ENCODE measurements around the gene NAT9.

NAT9 gene, protein sequence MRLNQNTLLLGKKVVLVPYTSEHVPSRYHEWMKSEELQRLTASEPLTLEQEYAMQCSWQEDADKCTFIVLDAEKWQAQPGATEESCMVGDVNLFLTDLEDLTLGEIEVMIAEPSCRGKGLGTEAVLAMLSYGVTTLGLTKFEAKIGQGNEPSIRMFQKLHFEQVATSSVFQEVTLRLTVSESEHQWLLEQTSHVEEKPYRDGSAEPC

DNA sequence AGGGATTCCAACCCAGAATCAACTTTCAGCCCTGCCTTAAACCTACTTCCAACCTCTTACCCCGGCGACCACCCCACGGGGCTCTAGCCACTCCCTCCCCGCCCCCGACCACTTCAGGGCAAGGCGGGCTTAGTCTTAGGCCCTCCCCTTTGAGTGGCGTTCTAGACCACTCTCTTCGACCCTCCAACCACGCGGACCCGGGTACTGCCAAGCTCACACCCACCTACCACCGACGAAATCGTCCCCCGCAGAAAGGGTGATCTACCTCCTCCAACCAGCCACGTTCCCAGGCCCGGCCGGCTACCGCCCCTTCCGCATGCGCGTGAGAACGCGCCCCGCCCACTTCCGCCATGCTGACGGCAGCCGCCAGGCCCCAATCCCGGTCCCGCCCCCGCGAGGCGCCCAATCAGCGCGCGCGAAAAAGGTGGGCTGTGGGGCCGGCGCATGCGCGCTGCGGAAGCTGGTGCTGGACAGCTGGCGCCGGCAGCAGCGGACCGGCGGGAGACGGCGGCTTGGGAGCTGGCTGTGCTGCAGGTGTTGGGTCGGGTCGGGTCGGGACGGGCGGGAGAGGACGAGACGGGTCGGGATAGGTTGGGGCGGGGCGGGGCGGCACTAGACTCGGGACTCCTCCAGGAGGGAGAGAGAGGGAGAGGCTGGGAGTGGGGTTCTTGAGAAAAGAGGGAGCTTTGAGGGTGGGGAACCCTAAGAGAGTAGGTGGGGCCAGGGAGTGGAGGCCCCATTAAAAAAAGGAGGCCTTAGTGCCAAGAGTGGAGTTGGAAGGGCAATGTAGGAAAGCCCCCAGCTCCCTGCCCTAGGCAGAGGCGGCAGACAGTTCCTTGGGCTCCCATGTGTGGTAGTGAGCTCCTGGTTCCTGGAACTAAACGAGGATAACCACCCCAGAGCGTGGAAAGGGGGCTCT lies at the start of gene NAT9:
NAT9 (minus strand) TSS at position 302 of the 919 bp plus-strand sequence. CDS start 647 bp downstream, outside the sequence.
- peak; percentile 90 for DNase-seq

DNA sequence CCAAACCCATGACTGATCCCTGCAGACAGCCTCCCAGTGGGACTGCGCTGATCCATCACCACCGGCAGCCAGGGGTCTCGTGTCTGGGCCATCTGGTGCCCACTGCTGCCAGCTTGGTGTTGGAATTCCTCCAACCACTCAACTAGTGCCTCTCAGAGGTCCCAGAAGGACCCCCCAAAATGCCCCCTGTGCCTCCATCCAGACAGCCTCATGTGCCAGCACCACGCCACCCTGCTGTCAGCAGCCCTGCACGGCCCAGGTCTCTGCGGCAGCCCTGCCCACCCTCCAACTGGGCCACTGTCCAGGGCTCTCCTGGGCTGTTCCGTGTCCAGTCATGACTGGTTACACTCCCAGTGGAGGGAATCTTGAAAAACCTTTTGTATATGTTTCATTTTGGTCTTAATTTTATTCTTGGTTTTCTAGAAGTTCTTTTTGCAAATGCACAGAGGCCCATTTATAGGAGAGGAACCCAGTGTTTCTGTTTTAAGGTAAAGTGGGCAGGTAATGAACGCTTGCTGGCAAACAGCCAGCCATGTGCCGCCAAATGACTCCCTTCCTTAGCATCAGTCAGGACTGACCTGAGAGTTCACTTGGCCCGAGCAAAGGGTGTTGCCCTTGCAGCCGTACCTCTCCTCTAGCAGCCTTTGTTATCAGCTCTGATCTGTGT lies 48.9 kb upstream of the NAT9 start:
- DNase-seq, result peak; percentile 17

DNA sequence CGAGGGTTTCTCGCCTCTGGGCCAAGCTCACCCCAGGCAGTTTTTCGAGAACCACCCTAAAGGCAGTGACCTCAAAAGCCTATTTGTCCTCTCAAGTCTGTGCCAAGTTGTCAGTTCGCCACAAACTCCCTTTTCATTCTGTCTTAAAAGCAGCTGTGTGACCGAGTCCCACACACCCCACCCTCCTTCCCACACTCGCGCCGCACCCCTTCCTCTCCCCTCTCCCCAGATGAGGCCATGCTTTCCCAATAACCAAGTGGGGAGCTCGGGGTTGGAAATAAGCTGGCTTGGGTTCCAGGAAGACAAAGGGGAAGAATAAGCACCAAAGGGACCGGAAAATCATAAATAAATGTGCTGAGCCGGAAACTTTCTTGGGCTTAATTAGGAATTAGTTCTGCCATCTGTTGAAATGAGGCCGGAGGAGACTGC lies 46.8 kb upstream of the NAT9 start:
- DNase-seq, result no peak

DNA sequence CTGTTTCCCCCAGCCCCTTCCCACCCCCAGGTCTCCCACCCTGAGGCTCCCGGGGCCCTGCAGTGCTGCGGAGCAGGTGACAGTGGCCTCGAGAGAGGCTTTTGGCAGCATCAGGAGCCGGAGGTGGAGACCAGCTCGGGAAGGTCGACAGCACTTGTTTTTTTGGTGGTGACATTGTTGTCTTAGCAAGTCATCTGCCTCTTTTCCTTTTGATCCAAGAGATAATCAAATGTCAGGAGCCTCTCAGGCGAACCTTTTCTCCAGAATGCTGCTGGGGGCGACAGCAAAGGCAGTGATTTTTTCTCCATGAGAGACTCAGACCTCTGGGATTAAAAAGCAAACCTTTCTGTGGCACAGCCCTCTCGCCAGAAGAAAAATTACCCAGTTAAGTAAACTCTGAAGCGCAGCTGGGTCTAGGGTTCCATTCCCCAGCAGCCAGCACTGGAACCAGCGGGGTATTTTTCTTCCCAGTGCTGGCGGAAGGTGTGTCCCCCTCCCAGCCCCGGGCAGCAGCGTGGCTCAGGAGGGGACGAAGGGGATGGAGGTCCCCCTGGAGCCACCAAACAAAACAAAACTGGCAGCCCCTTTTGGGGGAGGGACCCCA lies 46.3 kb upstream of the NAT9 start:
- no peak for DNase-seq

DNA sequence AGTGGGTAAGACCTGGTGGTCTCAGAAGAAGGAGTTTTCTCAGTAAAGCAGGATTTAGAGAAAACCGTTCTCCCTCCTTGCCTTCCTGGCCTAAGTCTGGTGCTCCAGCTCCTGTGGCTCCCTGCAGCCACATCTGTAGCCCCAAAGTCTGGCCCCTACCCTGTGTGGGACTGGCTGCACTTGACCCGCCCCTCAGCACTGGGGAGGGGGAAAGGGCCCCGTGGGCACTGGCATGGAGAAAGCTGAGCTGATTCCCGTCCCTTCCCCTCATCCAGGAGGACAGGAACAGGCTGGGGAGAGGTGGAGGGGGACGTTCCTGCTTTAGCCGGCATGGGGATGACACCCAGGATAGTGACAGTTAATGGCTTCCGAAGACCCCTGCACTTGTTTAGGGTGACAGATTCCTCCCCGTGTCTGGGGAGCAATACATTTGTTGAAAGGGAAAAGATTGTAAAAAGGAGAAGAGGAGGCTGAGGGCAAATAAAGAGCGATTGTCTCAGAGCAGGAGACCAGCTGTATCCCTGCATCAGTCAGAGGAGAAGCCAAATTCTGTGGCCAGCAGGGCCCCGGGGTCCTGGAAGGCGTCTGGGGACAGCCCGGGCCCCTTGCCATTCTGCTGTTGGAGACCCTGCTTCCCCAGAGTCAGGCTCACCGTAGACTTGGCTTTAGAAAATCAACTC lies 45.6 kb upstream of the NAT9 start:
- DNase-seq, result no peak

DNA sequence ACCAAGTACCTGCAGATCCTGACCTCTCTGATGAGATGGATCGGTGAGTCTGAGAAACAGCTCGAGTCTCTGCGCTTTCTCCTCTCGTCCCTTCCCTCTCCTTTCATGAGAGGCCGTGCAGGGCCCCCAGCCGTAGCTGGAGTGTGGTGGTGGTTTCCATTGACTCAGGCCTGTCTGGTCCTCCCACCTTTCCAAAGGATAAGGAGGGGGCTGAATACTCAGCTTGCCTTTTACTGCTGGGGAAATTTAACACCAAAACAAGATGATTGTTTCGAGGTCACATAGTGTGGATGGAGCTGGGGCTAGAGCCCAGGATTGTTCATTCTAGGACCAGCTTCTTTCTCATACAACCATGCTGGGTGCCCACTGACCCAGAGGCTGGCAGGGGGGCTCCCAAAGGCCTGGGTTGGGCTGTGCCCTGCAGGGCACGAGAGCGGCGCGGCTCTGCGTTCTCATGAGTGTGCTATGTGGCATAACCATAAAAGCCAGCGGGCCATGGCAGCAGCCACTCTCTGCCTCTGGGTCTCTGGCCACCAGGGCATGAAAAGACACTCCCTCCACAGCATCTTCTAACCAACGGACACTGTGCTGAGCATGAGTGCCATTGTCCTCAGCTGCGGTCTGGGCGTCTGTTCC lies 43.8 kb upstream of the NAT9 start:
- DNase-seq, result no peak

DNA sequence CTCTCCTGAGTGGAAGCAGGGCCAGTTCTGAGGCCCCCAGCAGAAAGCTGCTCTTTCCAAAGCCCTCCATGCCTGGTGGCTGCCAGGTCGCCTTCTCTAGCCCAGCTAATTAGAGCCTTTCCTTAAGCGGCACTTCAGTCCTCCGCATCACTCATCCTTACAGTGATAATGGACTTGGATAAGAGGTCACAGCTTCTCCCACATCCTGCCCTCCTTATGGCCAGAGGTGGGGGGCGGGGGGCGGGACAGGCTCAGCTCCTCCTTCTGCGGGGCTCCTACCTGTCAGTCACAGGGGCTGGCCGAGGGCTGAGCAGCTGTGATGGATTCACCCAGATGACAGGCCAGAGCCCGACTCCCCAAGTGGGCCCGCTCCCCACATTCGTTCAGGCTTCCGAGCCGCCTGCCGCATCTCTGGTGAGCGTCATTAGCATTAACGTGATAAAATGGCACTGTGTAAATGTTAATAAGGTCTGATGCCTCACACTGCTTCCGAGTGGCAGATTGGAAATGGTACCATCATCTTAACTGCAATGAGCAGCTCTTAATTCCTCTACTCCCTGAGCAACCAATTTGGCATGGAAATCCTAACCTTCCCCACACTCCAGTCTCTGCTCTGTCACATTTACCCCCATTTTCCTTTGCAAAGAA lies 42.3 kb upstream of the NAT9 start:
- no peak for DNase-seq

DNA sequence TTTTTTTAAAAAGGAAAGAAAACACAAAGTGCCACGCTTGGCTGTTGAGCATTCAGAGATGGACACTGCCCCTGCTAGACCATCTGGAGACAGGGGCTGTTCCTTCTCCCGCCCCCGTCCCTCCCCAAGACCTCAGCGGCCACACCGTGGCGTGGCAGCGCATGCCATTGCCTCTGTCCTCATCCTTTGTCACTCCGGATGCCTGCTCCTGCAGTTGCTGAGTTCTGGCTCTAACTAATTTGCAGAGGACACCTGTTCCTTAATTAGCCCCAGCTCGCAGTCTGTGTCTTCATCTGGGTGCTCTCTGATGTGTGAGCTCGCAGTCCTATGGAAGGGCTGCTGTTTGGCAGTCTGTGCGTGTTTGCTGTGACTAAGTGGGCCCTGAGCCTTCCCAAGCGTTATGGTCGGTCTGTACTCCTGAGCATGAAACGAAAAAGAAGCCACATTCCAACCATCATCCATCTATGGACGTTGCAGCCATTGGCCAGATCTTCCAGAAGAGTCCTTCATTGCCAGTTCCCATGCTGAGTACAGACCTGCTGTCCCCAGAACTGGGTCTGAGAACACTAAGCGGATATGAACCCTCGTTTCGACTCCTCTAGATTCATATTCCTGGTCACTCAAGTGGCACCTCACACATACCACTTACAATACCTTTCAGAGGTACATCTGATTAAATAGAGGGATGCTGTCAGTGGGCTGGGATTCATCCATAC lies 40.9 kb upstream of the NAT9 start:
- no peak for DNase-seq

DNA sequence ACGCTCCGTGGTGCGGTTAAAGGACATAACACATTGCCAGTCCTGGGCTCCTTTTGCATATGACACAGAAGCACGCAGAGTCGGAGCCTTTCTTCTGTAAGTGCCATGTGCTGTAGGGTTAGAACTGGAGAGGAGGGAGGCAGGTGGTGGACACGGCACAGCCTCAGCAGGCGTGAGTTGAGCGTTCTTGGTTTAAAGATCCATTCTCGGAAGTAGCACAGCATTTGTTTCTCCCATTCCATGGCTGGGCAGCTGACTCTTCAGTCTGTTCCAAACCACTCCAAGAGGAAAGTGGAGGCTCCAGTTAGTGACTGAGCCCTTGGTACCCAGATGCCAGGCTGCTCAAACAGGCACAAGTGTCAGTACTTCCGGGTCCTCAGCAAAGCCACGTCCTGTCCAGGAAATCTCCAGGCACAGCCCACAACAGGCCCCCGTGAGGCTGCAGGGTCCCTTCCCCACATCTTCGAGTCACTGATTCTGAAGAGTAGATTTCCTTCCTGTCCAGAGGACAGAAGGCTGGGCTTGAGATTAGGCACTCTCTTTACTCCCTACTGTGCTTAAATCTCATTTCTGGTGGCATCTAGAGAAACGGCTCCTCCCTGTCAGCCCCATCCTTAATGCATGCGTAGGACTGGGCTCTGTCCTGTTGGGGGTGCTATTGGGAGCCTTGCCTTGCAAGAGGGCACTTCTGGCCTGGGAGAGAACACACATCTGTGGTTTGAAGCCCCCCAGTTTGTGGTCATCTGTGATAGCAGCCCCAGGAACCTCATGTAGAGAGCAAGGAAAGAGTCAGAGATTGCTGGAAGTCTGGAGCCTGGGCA lies 39.6 kb upstream of the NAT9 start:
- DNase-seq, result no peak

DNA sequence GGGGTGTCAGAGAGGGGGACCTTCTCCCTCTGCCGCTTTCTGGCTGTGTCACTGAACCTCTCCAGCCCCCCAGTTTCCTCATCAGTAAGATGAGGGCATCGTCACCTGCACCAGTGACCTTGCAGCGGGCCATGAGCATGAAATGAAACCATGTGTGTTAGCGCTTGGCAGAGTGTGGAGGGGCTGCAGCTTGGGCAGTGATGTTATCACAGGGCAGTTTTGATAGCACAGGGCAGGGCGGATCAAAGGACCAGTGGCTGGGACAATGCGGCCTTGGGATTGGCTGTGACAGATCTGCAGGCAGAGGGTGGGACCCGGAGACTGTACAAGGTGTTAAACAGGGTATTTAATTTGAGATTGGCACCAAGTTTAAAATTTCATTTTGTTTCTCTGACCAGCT lies 38.9 kb upstream of the NAT9 start:
- no peak for DNase-seq

DNA sequence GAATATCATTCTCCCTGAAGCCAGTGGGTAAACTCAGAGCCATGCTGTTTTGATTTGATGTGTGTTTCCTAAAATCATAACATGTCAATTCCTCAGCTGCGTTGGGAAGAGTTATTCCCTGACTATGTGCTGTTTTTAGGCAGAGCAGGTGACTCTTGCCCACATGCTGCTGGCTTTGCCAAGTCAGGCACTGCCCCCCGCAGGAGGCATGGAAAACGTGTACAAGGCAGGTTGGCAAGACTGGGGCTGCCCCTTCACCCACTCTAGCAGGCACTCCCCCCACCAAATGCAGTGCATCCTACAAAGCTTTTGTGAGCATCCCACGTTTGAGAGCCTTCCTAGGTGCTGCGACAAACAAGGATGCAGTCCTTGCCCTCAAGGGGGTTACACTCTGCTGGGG lies 38.3 kb upstream of the NAT9 start:
- DNase-seq, result no peak

DNA sequence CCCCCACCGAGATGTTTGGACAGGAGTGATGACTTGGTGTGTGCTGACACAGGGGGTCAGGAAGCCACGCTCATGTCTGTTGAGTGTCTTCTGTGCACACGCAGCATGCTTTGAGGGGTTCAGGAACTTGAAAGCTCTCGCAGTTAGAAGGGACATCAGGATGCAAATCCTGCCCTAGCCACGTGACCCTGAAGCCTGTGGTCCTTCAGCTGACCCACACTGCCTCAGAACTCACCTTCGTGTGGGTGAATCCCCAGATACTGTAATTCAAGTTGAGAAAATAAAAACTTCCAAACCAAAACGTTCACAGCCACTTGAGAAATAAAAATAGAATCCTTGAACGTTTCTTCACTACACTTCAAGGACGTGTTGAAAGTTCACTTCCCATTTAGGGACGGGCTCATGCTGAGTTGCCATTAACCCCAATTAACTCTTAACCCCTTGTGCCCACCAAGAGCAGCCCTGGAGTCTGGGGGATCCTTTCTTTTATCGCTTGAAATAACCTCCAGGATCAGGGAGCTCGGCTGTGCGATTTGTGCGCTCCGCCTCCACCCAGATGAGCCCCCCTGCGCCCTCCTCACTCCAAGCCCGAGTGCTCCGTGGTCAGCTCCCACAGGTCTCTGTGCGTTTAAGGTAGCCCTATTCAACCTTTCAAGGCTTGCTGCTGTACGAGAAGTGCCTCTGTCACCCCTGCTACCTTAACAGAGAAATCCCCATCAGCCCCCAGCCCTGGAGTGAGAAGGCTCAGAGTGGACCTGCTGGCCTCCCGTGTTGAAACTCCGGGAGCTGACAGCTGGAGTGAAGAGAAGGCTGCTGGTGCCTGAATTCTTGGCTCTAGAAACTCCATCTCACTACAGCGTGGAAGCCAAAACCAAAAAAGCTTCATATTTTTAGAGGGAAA lies 36.2 kb upstream of the NAT9 start:
- DNase-seq, result no peak

DNA sequence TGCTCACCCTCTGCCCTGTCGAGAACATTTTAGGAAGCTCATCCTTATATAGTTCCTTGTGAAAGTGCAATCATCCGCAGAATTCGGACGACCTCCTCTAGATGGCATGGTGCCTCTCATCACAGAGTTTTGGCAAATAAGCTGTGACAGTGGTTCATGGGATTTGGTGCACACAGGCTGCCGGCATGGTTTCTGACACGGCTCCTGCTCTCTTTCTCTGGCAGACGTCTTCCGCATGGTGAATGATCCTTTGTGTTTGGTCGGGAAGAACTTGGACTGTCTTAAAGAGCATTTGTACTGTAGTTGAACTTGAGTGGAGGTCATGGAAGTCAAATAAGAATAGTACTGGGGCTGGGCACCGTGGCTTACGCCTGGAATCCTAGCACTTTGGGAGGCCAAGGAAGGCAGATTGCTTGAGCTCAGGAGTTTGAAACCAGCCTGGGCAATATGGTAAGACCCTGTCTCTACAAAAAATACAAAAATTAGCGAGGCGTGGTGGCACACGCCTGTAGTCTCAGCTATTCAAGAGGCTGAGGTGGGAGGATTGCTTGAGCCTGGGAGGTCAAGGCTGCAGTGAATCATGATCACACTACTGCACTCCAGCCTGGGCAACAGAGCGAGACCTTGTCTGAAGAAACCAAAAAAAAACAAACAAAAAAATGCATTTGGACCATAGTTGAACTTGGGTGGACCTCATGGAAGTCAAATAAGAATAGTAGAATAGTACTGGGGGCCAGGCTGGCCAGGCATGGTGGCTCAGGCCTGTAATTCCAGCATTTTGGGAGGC lies 34.7 kb upstream of the NAT9 start:
- no peak for DNase-seq

DNA sequence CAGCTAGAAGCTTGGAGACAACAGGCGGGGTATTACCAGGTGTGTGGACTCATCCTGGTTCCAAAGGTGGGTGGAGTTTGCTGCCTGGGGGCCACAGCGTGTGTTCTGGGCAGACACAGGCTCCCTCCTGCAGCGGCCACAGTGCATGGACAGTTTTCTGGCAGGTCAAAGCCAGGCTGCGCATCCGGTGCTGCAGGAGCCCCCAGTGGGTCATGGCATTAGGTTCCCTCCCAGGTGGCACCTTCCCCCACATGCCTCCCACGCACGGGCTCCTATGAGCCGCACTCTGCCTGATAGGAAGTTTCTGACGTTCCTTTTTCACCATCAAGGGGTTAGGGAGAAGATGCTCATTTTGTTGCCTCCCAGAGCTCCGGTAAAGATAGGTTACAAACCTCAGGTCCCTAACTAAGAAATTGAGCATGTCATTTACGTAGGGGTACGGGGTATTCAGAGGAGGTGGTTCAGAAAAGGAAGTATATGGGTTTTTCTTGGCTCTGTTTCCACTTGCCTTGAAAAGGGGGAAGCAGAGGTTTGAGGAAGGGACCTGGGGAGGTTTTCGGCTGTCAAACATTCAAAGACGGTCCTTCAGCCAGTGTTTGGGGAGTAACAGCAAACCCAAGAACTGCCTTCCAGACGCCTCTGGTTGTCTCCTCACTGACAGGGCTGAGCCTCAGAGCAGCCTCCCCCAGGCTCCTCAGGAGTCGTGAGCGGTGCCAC lies 32.7 kb upstream of the NAT9 start:
- no peak for DNase-seq

DNA sequence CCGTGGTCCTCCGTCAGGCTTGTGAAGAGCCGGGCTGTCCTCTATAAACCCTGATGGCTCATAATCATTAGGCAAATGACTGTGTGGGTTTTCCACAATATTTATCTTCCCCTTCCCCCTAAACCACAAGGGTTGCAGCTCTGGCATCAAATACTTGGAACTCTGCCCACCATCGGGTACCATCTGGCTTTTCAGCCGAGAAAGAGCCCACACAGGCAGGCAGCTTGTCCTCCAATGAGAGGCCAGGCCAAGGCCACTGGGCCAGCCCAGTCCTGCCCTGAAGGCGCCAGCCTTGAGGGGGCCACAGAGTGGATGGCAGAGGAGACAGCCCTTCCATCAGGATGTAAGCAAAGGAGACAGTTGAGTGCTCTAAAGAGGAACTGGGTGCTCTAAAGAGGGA lies 31.8 kb upstream of the NAT9 start:
- DNase-seq, result peak; percentile 97

DNA sequence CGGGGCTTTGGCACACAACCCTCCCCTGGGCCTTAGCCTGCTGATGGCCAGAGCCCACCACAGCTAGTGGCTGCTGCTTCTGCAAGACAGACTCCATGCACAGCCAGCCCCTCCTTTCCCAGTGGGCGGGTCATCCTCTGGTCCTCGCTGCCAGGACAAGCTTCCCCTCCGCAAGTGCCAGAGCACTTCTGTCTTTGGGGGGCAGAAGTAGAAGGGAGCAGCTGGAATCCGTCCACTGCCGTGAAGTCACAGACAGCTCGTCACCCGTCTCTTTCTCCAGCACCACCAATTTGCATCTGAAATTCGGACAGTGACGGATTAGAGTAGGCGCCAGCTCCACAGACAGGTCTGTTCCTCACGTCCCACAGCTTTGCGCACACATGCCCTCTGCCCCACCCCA lies 31.3 kb upstream of the NAT9 start:
- DNase-seq, result no peak

DNA sequence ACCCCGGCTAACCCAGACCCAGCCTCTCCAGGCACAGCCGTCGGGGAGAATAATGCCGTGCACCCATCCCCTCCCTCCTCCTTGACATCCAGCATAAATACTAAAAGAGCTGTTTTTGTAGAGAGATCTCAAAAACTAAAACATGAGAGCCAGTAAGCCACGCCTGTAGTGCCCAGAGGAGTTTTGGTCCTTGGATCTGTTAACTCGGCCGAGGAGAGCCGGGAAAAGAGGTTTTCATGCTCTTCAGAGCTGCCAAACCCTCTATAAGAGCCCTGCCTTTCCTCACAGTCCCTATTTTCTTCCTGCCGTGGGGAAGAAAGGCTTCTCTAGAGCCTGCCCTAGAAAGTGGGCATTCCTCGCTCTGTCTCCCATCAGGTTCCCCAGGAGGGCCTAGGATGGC lies 30.2 kb upstream of the NAT9 start:
- no peak for DNase-seq

DNA sequence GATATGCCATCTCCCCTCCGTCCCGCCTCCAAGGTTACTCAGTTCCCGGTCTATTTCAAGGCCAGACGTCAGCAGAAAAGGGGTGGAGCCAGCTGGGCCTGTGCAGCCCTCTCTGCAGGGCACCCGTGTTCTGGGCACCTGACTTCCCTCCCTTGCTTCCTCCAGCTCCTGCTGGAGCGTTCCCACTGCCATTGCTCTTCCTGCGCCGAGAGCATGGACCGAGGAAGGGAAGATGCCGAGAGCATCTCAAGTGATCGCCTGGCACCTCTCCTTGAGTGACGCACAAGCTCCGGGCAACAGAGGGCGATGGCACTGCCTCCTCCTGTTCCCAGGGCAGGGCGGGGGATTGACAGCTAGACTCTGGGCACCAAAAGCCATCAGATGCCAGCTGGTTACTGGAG lies 29.4 kb upstream of the NAT9 start:
- no peak for DNase-seq
